GM12874 (cell line): ENCODE results near the gene DCXR.

Source experiments
- CTCF ChIP-seq: IDR thresholded peaks from 2 replicates; pipeline ENCODE4 v1.5.1; 2011; ENCODE audit warnings: low read depth, mild to moderate bottlenecking, control low read depth, low read length, moderate library complexity; ENCODE audit not compliant: insufficient read depth

DCXR gene

GRCh38 chr17:82051776-82052637 lies 14.5 kb upstream of the DCXR start, which contains the start of the genes GPS1 and RFNG:
Gene GPS1, plus strand, starts transcription at chr17:82051898. Its CDS starts 34 bp downstream, at chr17:82051932.
Gene RFNG, minus strand, starts transcription at chr17:82051811. Its CDS starts 45 bp downstream, at chr17:82051766.
- no peak for TF ChIP-seq CTCF

- no peak for TF ChIP-seq CTCF
Measured at GRCh38 chr17:82050761-82051641, 13.5 kb upstream of the DCXR start.

GRCh38 chr17:82050152-82050760 lies 12.8 kb upstream of the DCXR start:
- no peak for TF ChIP-seq CTCF

- no peak for TF ChIP-seq CTCF
Measured at GRCh38 chr17:82049521-82049971, 12.0 kb upstream of the DCXR start.

GRCh38 chr17:82049106-82049505 lies 11.6 kb upstream of the DCXR start:
- TF ChIP-seq CTCF: no peak

GRCh38 chr17:82048571-82048971 lies 11.1 kb upstream of the DCXR start:
- TF ChIP-seq CTCF: no peak
